ENCODE measurements around the gene HECW1. TPM values are rescaled to one million over a fixed set of nuclear protein-coding genes. Genes with fewer than 3 reads are reported as not detected.
A peak's percentile ranks its signal among the peaks of the same experiment; 100 is the strongest.

The HECW1 gene
- polyA plus RNA-seq, 6 donors from 2014 or later = not detected

DNA sequence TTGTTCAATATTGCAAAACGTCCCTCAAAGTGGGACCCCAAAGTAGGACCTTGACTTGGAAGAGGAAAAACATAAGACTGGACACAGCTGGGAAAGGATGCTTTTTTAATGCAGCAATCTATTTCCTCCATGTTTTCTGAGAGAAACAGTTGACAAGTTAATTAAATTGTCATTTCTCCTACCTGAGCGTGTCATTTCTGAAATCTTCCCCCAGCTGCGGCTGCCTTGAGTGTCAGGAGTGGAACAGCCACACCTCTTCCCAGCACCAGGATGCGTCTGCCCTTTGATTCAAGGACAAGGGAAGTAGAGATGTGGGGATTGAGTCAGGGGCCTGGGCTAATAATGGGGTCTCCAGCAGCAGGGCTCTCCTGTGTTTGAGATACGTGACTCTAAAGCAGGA is 171.3 kb downstream of the HECW1 start:
- Mint-ChIP-seq H3K36me3 (peaks cover 4 to 15% of the 10 kb centered on the region in 2 donors), H3K27me3 (peaks cover 28 to 37% (median 35%) of the 10 kb centered on the region in 3 donors), H3K27ac (no peak overlapping the region), H3K4me1 (no peaks in the 10 kb centered on the region), H3K9me3 (peaks cover 3 to 14% (median 10%) of the 10 kb centered on the region in 7 donors), H3K4me3 (no peak overlapping the region)
- DNase-seq (no peak), ATAC-seq (ENCODE audit: low read depth in 2 of 2) (no peak)

DNA sequence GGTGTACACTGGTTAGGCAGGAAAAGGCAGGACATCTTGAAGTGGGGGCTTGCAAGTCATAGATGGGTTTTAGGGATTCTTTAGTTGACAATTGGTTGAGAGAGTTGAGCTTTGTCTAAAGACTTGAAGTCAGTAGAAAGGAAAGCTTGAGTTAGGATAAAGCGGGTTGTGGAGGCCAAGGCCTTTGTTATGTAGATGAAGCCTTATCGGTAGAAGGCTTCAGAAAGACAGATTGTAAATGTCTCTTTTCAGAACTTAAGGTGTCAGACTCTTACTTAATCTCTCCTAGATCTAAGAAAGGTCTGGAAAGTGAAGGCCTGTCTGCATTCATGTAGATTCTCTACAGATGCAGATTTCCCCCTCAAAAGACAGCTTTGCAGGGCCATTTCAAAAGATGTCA is 177.4 kb downstream of the HECW1 start:
- Mint-ChIP-seq H3K4me1 (no peaks in the 10 kb centered on the region), H3K27me3 (peaks cover 19 to 25% (median 20%) of the 10 kb centered on the region in 3 donors), H3K36me3 (peaks cover 4 to 15% of the 10 kb centered on the region in 2 donors), H3K27ac (no peak overlapping the region), H3K9me3 (peaks cover 6 to 37% (median 19%) of the 10 kb centered on the region in 7 donors), H3K4me3 (no peak overlapping the region)
- ATAC-seq (ENCODE audit: low read depth in 2 of 2) (no peak), DNase-seq (no peak)

GRCh38 chr7:43290978-43291377 is 178.5 kb downstream of the HECW1 start:
- no peak overlapping the region for H3K27ac Mint-ChIP-seq
- ATAC-seq (ENCODE audit: low read depth in 2 of 2) (no peak), DNase-seq (no peak)
- peaks cover 4 to 34% (median 19%) of the 10 kb centered on the region in 7 donors for H3K9me3 Mint-ChIP-seq
- no peak overlapping the region for H3K4me3 Mint-ChIP-seq
- peaks cover 20 to 28% (median 25%) of the 10 kb centered on the region in 3 donors for H3K27me3 Mint-ChIP-seq
- peaks cover under 1 to 10% of the 10 kb centered on the region in 2 donors for H3K36me3 Mint-ChIP-seq
- no peaks in the 10 kb centered on the region for H3K4me1 Mint-ChIP-seq

DNA sequence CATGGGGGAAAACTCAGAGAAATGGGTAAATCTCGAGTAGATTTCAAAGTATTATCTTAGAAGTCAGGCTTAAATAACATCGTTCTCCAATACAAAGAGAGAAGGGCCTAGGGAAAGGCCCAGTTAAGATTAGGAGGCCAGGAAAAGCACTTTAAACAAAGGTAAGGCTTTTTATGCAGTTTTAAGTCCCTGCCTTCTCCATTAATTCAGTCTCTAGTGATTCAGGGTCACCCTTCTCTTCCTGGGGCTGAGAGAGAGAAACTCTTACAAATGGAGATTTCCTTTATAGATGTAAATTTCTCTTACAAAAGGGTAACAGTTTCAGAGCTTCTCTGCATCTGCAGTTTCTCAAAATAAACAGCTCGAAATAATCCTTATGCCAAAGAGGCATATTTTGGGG is 179.3 kb downstream of the HECW1 start:
- H3K36me3 Mint-ChIP-seq = peaks cover 0 to 6% of the 10 kb centered on the region in 2 donors
- H3K27ac Mint-ChIP-seq = no peak overlapping the region
- H3K4me1 Mint-ChIP-seq = no peaks in the 10 kb centered on the region
- no peak for ATAC-seq (ENCODE audit: low read depth in 2 of 2)
- no peak for DNase-seq
- no peak overlapping the region for H3K4me3 Mint-ChIP-seq
- H3K27me3 Mint-ChIP-seq = peaks cover 16 to 26% (median 24%) of the 10 kb centered on the region in 3 donors
- H3K9me3 Mint-ChIP-seq = peaks cover 3 to 26% (median 17%) of the 10 kb centered on the region in 7 donors

DNA sequence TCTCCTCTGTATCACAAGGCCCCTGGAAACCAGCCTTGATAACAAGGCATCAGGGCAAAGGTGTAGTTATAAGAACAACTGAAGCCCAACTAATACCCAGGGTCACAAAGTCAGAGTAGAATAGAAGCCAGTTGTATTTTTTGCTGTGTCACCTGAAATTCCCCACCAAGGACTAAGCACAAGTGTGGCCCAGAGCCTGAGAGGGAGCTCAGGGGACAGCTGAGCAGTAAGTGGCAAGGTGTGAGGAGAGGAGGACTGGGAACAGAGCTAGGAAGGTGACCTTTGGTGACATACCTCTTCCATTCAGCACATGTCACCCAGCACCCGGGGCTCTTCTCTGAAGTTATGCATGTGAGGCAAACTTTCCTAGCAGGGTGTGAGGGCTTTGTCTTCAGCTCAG is 179.9 kb downstream of the HECW1 start:
- Mint-ChIP-seq H3K27me3 (peaks cover 11 to 20% (median 18%) of the 10 kb centered on the region in 3 donors), H3K9me3 (peaks cover 0 to 23% (median 12%) of the 10 kb centered on the region in 7 donors), H3K4me3 (no peak overlapping the region), H3K36me3 (peaks cover 0 to under 1% of the 10 kb centered on the region in 2 donors), H3K4me1 (no peaks in the 10 kb centered on the region), H3K27ac (no peak overlapping the region)
- ATAC-seq (ENCODE audit: low read depth in 2 of 2) = no peak
- no peak for DNase-seq

DNA sequence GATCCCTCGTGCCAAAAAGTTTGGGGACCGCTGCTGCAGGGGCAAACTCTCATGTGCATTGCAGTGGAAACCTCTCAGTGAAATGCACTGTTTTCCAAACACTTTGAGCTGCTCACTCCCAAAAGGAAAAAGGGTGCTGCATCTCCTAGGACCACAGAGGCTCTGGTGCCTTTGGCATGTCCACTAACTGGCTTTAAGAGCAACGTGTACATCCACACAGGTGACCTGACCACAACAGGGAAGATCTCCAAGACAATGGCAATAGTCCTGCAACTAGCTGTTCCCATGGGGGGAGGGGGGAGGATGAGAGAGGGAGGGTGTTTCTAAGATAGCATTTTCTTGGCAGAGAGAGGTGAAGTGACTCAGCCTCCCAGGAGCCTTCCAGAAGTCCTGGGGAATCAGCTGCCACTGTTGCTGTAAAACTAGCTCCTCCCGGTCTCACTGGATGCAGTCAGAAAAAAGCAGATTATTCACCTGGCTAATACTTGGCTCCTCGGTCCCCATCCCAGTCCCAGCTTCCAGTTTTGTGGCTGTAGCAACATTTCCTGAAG is 181.7 kb downstream of the HECW1 start:
- Mint-ChIP-seq H3K4me3 (no peak overlapping the region), H3K4me1 (no peaks in the 10 kb centered on the region), H3K27me3 (peaks cover 4 to 21% (median 11%) of the 10 kb centered on the region in 3 donors), H3K9me3 (peaks cover 0 to 23% (median 8%) of the 10 kb centered on the region in 7 donors), H3K36me3 (no peaks in the 10 kb centered on the region), H3K27ac (no peak overlapping the region)
- no peak for DNase-seq
- no peak for ATAC-seq (ENCODE audit: low read depth in 2 of 2)

DNA sequence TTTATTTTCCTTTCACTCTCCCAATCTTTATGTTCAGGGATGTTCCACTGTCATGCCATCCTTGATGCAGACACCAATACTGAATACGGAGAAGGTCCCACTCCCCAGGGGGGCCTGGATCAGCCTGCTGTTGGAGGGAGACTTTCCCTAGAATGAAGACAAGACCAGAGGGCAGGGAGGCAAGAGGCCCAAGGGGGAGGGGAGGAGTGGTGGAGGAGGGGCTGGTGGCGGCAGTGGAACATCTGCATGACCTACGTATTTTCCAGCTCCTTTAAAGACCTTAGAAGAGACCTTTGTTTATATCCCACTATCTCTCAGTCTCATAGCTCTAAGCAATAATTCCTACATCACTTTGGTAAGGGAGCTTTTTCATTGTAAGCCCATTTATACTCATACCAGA is 183.0 kb downstream of the HECW1 start:
- no peaks in the 10 kb centered on the region for H3K36me3 Mint-ChIP-seq
- peaks cover 0 to 14% (median 3%) of the 10 kb centered on the region in 7 donors for H3K9me3 Mint-ChIP-seq
- no peak for ATAC-seq (ENCODE audit: low read depth in 2 of 2)
- H3K27me3 Mint-ChIP-seq = peaks cover 6 to 31% (median 10%) of the 10 kb centered on the region in 3 donors
- H3K4me1 Mint-ChIP-seq = no peaks in the 10 kb centered on the region
- DNase-seq = no peak
- no peak overlapping the region for H3K27ac Mint-ChIP-seq
- no peak overlapping the region for H3K4me3 Mint-ChIP-seq

GRCh38 chr7:43296306-43296705 is 183.9 kb downstream of the HECW1 start:
- ATAC-seq (ENCODE audit: low read depth in 2 of 2) = no peak
- Mint-ChIP-seq H3K9me3 (peaks cover 0 to 6% (median 0%) of the 10 kb centered on the region in 7 donors), H3K27ac (no peak overlapping the region), H3K36me3 (no peaks in the 10 kb centered on the region), H3K4me1 (no peaks in the 10 kb centered on the region), H3K4me3 (no peak overlapping the region), H3K27me3 (peaks cover 10 to 38% (median 11%) of the 10 kb centered on the region in 3 donors)
- DNase-seq = no peak

- DNase-seq = no peak
- no peaks in the 10 kb centered on the region for H3K36me3 Mint-ChIP-seq
- H3K9me3 Mint-ChIP-seq = no peaks in the 10 kb centered on the region
- no peak for ATAC-seq (ENCODE audit: low read depth in 2 of 2)
- no peak overlapping the region for H3K4me3 Mint-ChIP-seq
- peaks cover 0 to 4% (median 0%) of the 10 kb centered on the region in 3 donors for H3K4me1 Mint-ChIP-seq
- H3K27me3 Mint-ChIP-seq = peaks cover 9 to 52% (median 10%) of the 10 kb centered on the region in 3 donors
- H3K27ac Mint-ChIP-seq = no peak overlapping the region
Observed at GRCh38 chr7:43298617-43299016, 186.2 kb downstream of the HECW1 start.

GRCh38 chr7:43300121-43300520 is 187.7 kb downstream of the HECW1 start:
- Mint-ChIP-seq H3K4me3 (no peak overlapping the region), H3K27me3 (peaks cover 9 to 44% (median 10%) of the 10 kb centered on the region in 3 donors), H3K9me3 (no peaks in the 10 kb centered on the region), H3K36me3 (no peaks in the 10 kb centered on the region), H3K4me1 (peaks cover 0 to 4% (median 0%) of the 10 kb centered on the region in 3 donors), H3K27ac (no peak overlapping the region)
- no peak for ATAC-seq (ENCODE audit: low read depth in 2 of 2)
- DNase-seq = no peak

GRCh38 chr7:43302211-43302711 is 189.8 kb downstream of the HECW1 start:
- no peak overlapping the region for H3K4me3 Mint-ChIP-seq
- H3K27ac Mint-ChIP-seq = no peak overlapping the region
- ATAC-seq (ENCODE audit: low read depth in 2 of 2) (no peak), DNase-seq (no peak)
- peaks cover 0 to 4% (median 0%) of the 10 kb centered on the region in 3 donors for H3K4me1 Mint-ChIP-seq
- peaks cover 9 to 38% (median 13%) of the 10 kb centered on the region in 3 donors for H3K27me3 Mint-ChIP-seq
- H3K9me3 Mint-ChIP-seq = no peaks in the 10 kb centered on the region
- H3K36me3 Mint-ChIP-seq = no peaks in the 10 kb centered on the region

GRCh38 chr7:43302773-43303460 is 190.5 kb downstream of the HECW1 start:
- DNase-seq (no peak), ATAC-seq (ENCODE audit: low read depth in 2 of 2) (no peak)
- Mint-ChIP-seq H3K9me3 (no peaks in the 10 kb centered on the region), H3K4me1 (peaks cover 0 to 4% (median 0%) of the 10 kb centered on the region in 3 donors), H3K36me3 (no peaks in the 10 kb centered on the region), H3K4me3 (no peak overlapping the region), H3K27me3 (peaks cover 9 to 34% (median 15%) of the 10 kb centered on the region in 3 donors), H3K27ac (peak overlapping the region in 1 of 6 donors; percentile 66)

GRCh38 chr7:43303740-43304241 is 191.3 kb downstream of the HECW1 start:
- no peak for DNase-seq
- Mint-ChIP-seq H3K4me1 (peaks cover 0 to 4% (median 0%) of the 10 kb centered on the region in 3 donors), H3K36me3 (no peaks in the 10 kb centered on the region), H3K9me3 (no peaks in the 10 kb centered on the region), H3K27ac (no peak overlapping the region), H3K4me3 (no peak overlapping the region), H3K27me3 (peaks cover 9 to 31% (median 16%) of the 10 kb centered on the region in 3 donors)
- ATAC-seq (ENCODE audit: low read depth in 2 of 2) = no peak

- no peak overlapping the region for H3K4me3 Mint-ChIP-seq
- no peaks in the 10 kb centered on the region for H3K36me3 Mint-ChIP-seq
- H3K9me3 Mint-ChIP-seq = no peaks in the 10 kb centered on the region
- H3K27me3 Mint-ChIP-seq = peaks cover 2 to 21% (median 8%) of the 10 kb centered on the region in 3 donors
- ATAC-seq (ENCODE audit: low read depth in 2 of 2) = no peak
- DNase-seq = no peak
- H3K27ac Mint-ChIP-seq = no peak overlapping the region
- H3K4me1 Mint-ChIP-seq = peaks cover 0 to 4% (median 0%) of the 10 kb centered on the region in 3 donors
Observed at GRCh38 chr7:43306404-43306803, 194.0 kb downstream of the HECW1 start.
